ENCODE results near the gene TSR1. TPM values are rescaled to one million over a fixed set of nuclear protein-coding genes. Genes with fewer than 3 reads are reported as not detected.

Gene TSR1
- total RNA-seq, 1 donor from 2014 or later, result 40.6 TPM

- TF ChIP-seq CTCF (IDR thresholded peaks at IDR 0.05; ENCODE audit: unreplicated experiment), result no peak
- DNase-seq (ENCODE audit: low spot score in 2 of 2, unreplicated experiment in 2 of 2), result no peak
- no peaks in the 10 kb centered on the region for H3K27me3 Mint-ChIP-seq (ENCODE audit: low read depth)
- no peaks in the 10 kb centered on the region for H3K9me3 Mint-ChIP-seq
- H3K4me1 Mint-ChIP-seq, result peaks cover 11% of the 10 kb centered on the region
- peaks cover 3% of the 10 kb centered on the region for H3K36me3 Mint-ChIP-seq
- H3K27ac Mint-ChIP-seq, result peak overlapping the region; percentile 39
- H3K4me3 Mint-ChIP-seq, result no peak overlapping the region
These were observed 44.1 kb upstream of the TSR1 start for GRCh38 chr17:2380226-2380922.

GRCh38 chr17:2379489-2380225 is 43.4 kb upstream of the TSR1 start:
- no peak overlapping the region for H3K4me3 Mint-ChIP-seq
- H3K27ac Mint-ChIP-seq, result no peak overlapping the region
- no peaks in the 10 kb centered on the region for H3K27me3 Mint-ChIP-seq (ENCODE audit: low read depth)
- H3K9me3 Mint-ChIP-seq, result no peaks in the 10 kb centered on the region
- H3K4me1 Mint-ChIP-seq, result peaks cover 17% of the 10 kb centered on the region
- no peak for TF ChIP-seq CTCF (IDR thresholded peaks at IDR 0.05; ENCODE audit: unreplicated experiment)
- H3K36me3 Mint-ChIP-seq, result peaks cover 3% of the 10 kb centered on the region
- no peak for DNase-seq (ENCODE audit: low spot score in 2 of 2, unreplicated experiment in 2 of 2)

GRCh38 chr17:2378905-2379304 is 42.6 kb upstream of the TSR1 start:
- no peak for TF ChIP-seq CTCF (IDR thresholded peaks at IDR 0.05; ENCODE audit: unreplicated experiment)
- Mint-ChIP-seq H3K36me3 (peaks cover 3% of the 10 kb centered on the region), H3K4me3 (no peak overlapping the region), H3K4me1 (peaks cover 14% of the 10 kb centered on the region), H3K27ac (no peak overlapping the region), H3K27me3 (ENCODE audit: low read depth) (no peaks in the 10 kb centered on the region), H3K9me3 (no peaks in the 10 kb centered on the region)
- no peak for DNase-seq (ENCODE audit: low spot score in 2 of 2, unreplicated experiment in 2 of 2)

GRCh38 chr17:2377659-2378058 is 41.4 kb upstream of the TSR1 start:
- Mint-ChIP-seq H3K4me1 (peaks cover 8% of the 10 kb centered on the region), H3K36me3 (peaks cover 3% of the 10 kb centered on the region), H3K4me3 (no peak overlapping the region), H3K27ac (no peak overlapping the region), H3K27me3 (ENCODE audit: low read depth) (no peaks in the 10 kb centered on the region), H3K9me3 (no peaks in the 10 kb centered on the region)
- no peak for TF ChIP-seq CTCF (IDR thresholded peaks at IDR 0.05; ENCODE audit: unreplicated experiment)
- no peak for DNase-seq (ENCODE audit: low spot score in 2 of 2, unreplicated experiment in 2 of 2)

- H3K9me3 Mint-ChIP-seq, result no peaks in the 10 kb centered on the region
- peaks cover 8% of the 10 kb centered on the region for H3K4me1 Mint-ChIP-seq
- no peak overlapping the region for H3K4me3 Mint-ChIP-seq
- no peaks in the 10 kb centered on the region for H3K27me3 Mint-ChIP-seq (ENCODE audit: low read depth)
- no peak for TF ChIP-seq CTCF (IDR thresholded peaks at IDR 0.05; ENCODE audit: unreplicated experiment)
- DNase-seq (ENCODE audit: low spot score in 2 of 2, unreplicated experiment in 2 of 2), result no peak
- H3K27ac Mint-ChIP-seq, result no peak overlapping the region
- H3K36me3 Mint-ChIP-seq, result peaks cover 3% of the 10 kb centered on the region
These were observed 39.9 kb upstream of the TSR1 start for GRCh38 chr17:2376107-2376506.
